Ishikawa (cell line): ENCODE data around the gene NCAPG2.

Source experiments
- CEBPB ChIP-seq: IDR thresholded peaks from 2 replicates; pipeline ENCODE4 v1.6.1; 2012
- CREB1 ChIP-seq: IDR thresholded peaks from 2 replicates; pipeline ENCODE4 v1.6.1; 2012; ENCODE audit warnings: low read depth
- EGR1 ChIP-seq: IDR thresholded peaks from 2 replicates; pipeline ENCODE4 v1.6.1; 2012
- EP300 ChIP-seq: IDR thresholded peaks from 2 replicates; pipeline ENCODE4 v1.6.1; 2012; ENCODE audit warnings: borderline replicate concordance
- MAX ChIP-seq: IDR thresholded peaks from 2 replicates; pipeline ENCODE4 v1.6.1; 2012
- NFIC ChIP-seq: IDR thresholded peaks from 2 replicates; pipeline ENCODE4 v1.6.1; 2012
- RAD21 ChIP-seq: IDR thresholded peaks from 2 replicates; pipeline ENCODE4 v1.6.1; 2012; ENCODE audit warnings: low read depth
- REST ChIP-seq: IDR thresholded peaks from 2 replicates; pipeline ENCODE4 v1.6.1; 2012; ENCODE audit warnings: low read depth, mild to moderate bottlenecking
- TCF12 ChIP-seq: IDR thresholded peaks from 2 replicates; pipeline ENCODE4 v1.6.1; 2012; ENCODE audit warnings: low read depth
- USF1 ChIP-seq: IDR thresholded peaks from 2 replicates; pipeline ENCODE4 v1.6.1; 2012
- YY1 ChIP-seq: IDR thresholded peaks from 2 replicates; pipeline ENCODE4 v1.6.1; 2012; ENCODE audit warnings: low read depth
- ZBTB7A ChIP-seq: IDR thresholded peaks from 2 replicates; pipeline ENCODE4 v1.6.1; 2012; ENCODE audit warnings: low read depth

- TF ChIP-seq EP300: no peak
- no peak for TF ChIP-seq MAX
- no peak for TF ChIP-seq USF1
- no peak for TF ChIP-seq NFIC
- no peak for TF ChIP-seq REST
- TF ChIP-seq YY1: no peak
- no peak for TF ChIP-seq CEBPB
- no peak for TF ChIP-seq EGR1
- no peak for TF ChIP-seq ZBTB7A
- TF ChIP-seq TCF12: no peak
- TF ChIP-seq CREB1: no peak
- TF ChIP-seq RAD21: no peak
These were observed 21.1 kb downstream of the NCAPG2 start for GRCh38 chr7:158683541-158683940.
